GM21526 (cell line): ENCODE measurements around the gene CIBAR2.

Source experiments
- ATAC-seq: cut with Tn5 transposase; IDR thresholded peaks from one replicate; pipeline ENCODE4 v1.9.1; 2021; ENCODE audit warnings: moderate library complexity; ENCODE audit not compliant: unreplicated experiment, low FRiP score

Gene CIBAR2

GRCh38 chr16:85145188-85145587 lies 32.9 kb upstream of the CIBAR2 start:
- ATAC-seq: no peak

GRCh38 chr16:85144026-85144915 lies 32.0 kb upstream of the CIBAR2 start:
- no peak for ATAC-seq

DNA sequence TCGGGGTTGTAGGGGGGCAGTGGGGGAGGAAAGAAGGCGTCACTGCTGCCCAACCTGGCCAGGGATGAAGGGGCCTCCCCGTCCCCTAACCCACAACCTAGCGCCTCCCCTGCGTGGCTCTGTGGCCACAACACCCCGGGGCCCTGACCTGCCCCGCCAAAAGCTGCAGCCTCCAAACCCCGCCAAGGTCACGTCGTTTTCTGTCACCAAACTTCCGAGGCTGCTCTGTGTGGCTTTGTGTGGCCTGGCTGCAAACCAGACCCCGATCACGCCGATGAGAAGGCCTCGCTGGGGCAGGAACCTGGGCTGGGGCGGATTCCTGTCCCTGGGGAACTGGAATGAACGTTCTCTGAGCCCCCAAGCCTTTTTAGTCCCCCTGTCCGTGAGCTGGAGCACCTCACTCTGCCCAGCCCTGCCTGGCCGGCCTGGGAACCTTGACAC lies 30.5 kb upstream of the CIBAR2 start:
- no peak for ATAC-seq

GRCh38 chr16:85142129-85142513 lies 29.8 kb upstream of the CIBAR2 start:
- ATAC-seq: no peak

DNA sequence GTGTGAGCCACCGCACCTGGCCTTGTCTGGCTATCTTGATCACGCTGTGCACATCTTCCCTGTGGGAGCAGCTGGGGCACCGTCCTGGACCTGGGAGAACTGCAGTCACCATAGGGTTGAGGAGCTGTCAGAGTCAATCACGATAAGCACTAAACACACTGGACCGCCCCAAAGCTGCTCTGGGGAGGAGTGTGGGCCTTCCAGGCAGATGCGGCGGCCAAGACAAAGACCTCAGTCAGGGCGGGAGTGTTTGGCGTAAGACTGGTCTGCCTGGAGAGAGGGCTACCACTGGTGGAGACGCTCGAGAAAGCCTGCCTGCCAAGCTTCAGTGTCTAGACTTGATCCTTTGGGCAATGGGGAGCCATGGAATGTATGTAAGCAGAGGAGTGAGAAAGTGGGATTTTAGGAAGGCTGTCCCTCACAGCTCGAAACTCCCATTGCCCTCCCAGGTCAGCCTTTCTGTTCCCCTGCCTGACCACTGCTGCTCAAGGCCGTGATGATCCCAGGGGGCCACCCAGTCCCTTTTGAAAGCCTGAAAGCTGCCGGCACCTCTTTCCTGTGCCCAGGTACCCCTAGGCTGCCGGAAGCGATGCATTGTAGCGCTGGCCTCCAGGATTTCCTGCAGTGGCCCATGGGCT lies 29.3 kb upstream of the CIBAR2 start:
- no peak for ATAC-seq

DNA sequence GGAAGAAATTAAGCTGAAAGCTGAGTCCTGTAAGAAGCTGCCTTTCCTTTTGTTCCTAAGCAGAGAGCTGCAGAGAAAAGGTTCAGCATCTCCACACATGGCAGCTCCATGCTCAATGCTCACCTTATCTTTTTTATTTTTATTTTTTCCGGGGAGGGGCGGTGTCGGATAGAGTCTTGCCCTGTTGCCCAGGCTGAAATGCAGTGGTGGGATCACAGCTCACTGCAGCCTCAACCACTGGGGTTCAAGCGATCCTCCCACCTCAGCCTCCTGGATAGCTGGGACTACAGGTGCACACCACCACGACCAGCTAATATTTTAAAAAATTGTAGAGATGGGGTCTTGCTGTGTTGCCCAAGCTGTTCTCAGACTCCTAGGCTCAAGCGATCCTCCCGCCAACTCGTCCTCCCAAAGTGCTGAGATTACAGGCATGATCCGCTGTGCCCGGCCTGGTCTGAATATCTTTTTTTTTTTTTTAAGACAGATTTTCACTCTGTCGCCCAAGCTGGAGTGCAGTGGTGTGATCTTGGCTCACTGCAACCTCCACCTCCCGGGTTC lies 28.3 kb upstream of the CIBAR2 start:
- ATAC-seq: no peak

DNA sequence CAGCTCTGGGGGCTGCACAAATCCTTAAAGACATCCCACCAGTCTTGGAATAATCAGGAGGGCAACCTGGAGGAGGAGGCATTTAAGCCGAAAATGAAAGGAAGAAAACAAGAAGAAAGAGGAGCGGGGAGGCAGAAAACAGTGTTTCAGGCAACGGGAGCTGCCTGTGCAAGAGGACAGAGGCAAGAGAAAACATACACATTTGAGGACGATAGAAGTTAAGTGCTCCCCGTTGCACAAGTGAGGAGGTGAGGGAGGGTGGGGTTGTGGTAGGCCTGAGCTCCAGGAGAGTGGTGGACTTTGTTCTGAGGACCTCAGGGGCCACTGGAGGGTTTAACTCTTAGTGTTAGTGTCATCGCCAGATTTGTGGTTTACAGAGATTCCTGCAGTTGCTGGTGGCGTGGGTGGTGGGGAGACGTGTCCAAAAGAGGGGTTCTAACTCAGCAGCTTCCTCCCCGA lies 27.6 kb upstream of the CIBAR2 start:
- ATAC-seq: no peak

DNA sequence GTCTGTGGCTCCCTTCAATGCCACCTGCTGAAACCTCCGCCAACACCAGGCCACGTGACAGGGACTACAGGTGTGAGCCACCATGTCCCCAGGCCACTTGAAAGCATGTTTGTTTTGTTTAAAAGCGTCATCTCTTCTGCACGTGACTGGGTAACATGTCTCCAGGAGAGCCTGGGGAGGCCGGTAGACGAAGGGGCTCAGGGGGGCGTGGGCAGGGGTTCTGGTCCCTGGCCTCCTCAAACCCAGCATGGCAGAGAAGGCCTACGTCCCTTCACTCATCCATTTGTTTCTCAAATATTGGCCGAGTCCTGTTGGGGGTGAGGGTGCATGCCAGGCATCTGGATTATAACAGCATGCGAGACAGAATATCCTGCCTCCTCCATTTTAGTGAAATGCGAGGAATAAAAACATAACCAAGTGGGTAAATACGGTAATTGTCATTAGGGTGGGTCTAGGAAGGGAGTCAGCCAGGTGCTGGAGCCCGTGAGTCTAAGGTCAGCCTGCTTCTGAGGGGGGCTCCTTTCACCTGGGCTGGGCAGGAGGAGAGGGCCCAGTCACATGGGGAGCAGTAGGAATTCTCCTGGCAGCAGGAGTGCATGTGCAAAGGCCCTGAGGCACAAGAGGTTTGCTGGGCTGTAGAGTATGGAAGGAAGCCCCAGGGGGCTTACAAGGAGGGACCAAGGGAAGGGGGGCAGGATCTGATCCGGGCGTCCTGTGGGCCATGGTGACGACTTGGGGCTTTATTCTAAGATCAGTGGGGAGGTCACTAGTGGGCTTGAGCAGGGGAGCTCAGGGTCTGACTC lies 26.8 kb upstream of the CIBAR2 start:
- no peak for ATAC-seq

- ATAC-seq: no peak
Measured at GRCh38 chr16:85138073-85138824, 26.0 kb upstream of the CIBAR2 start.

DNA sequence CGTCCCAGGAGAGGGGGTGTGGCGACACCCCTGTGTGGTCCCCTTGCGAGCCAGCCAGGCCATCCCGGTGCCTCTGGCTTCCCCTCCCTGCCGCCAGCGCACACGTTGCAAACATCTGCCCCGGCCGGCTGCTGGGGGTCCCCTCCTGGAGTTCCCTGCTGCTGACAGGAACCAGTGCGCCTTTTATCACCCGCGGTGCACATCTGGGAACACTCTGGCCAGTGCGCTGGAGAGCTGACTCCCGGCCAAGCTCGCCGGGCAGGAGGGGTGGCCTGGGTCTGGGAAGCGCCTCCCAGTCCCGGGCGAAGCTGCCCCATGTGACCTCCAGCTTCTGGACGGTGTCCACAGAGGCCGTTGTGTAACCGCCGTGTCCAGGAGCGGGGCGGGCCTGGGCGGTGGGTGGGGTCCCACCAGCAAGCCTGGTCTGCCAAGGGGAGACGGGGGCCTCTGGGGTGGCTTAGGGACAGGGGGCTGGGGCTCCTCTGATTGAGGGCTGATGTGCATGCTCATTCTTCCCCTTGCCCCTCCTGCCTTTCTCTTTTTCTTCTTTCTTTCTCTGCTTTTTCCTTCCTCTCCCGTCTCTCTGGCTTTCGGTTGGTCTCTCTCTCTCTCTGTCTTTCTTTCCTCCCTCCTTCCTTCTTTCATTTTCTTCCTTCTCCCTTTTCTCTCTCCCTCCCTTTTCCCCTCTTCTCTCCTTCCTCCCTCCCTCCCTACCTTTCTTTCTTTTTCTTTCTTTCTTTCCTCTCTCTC lies 25.2 kb upstream of the CIBAR2 start:
- no peak for ATAC-seq

- no peak for ATAC-seq
Measured at GRCh38 chr16:85136702-85137322, 24.5 kb upstream of the CIBAR2 start.

DNA sequence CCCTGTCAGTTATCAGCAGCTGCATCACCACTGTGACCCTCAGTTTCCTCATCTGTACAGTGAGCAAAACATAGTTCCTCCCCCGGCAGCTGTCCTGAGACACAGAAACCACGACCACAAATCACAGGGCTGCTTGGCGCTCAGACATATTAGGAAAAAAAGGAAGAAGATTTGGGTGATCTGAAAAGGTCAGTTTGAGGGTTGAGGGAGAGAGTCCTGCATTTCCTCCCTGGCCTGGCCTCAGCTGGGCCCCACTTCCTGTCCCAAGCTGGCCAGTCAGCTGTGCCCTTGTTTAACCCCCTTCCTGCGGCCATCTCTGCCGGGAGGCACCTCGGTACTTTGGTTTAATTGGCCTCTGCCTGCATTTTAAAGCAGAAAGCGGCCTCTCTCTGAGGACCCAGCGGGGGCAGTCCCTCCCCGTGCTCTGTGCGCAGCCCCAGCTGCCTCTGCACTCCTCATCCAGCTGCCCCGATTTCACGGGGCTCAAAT lies 24.0 kb upstream of the CIBAR2 start:
- ATAC-seq: no peak

- ATAC-seq: no peak
Measured at GRCh38 chr16:85134789-85135142, 22.5 kb upstream of the CIBAR2 start.

- no peak for ATAC-seq
Measured at GRCh38 chr16:85134076-85134788, 22.0 kb upstream of the CIBAR2 start.

GRCh38 chr16:85133290-85133599 lies 21.0 kb upstream of the CIBAR2 start:
- ATAC-seq: no peak

GRCh38 chr16:85132456-85133289 lies 20.4 kb upstream of the CIBAR2 start:
- ATAC-seq: no peak

GRCh38 chr16:85130705-85131028 lies 18.4 kb upstream of the CIBAR2 start:
- ATAC-seq: no peak
